Glomerular endothelial cell (primary cell): Measurements from ENCODE around the gene ZNF688. TPM values are rescaled to one million over a fixed set of nuclear protein-coding genes. Genes with fewer than 3 reads are reported as not detected.

Experiments used
- DNase-seq: peaks from one replicate; pipeline ENCODE4 v3.0.0-alpha.2; 2011; ENCODE audit warnings: low read depth, low spot score; ENCODE audit errors: extremely low read depth
- total RNA-seq: library from RNA; depleted of rRNA; stranded (reverse); fragments of >200 nt; gene quantifications from 2 replicates; pipeline ENCODE4 v1.2.3, GENCODE V29; 2015

The ZNF688 gene
- total RNA-seq, 1 donor from 2014 or later = 11.1 TPM

GRCh38 chr16:30521873-30522641 lies 49.5 kb downstream of the ZNF688 start:
- DNase-seq = no peak

GRCh38 chr16:30521476-30521872 lies 50.0 kb downstream of the ZNF688 start:
- DNase-seq = no peak

Other genes starting within 250 kb of the ZNF688 start
- 55.6 and 56.3 TPM in 2 replicates for gene CD2BP2, start 216.4 kb downstream of the ZNF688 start, total RNA-seq
- 47.8 and 61.4 TPM in 2 replicates for gene TBC1D10B, start 201.2 kb downstream of the ZNF688 start, total RNA-seq
- not detected in 2 replicates for gene MYL11, start 196.9 kb downstream of the ZNF688 start, total RNA-seq
- 0.47 TPM in 1 of 2 replicates, not detected in the other for gene SEPTIN1, start 189.2 kb downstream of the ZNF688 start, total RNA-seq
- gene ZNF48, start 176.3 kb downstream of the ZNF688 start, total RNA-seq = 14.0 and 14.4 TPM in 2 replicates
- gene ZNF771, start 164.1 kb downstream of the ZNF688 start, total RNA-seq = 19.0 and 19.8 TPM in 2 replicates
- gene DCTPP1, start 141.7 kb downstream of the ZNF688 start, total RNA-seq = 35.9 and 43.8 TPM in 2 replicates
- 35.3 and 38.1 TPM in 2 replicates for gene SEPHS2, start 125.8 kb downstream of the ZNF688 start, total RNA-seq
- gene ITGAL, start 99.0 kb downstream of the ZNF688 start, total RNA-seq = not detected in 2 replicates
- 31.9 and 36.2 TPM in 2 replicates for gene ZNF768, start 45.1 kb downstream of the ZNF688 start, total RNA-seq
- 6.0 and 6.1 TPM in 2 replicates for gene ZNF747, start 36.9 kb downstream of the ZNF688 start, total RNA-seq
- gene ZNF764, start 13.3 kb downstream of the ZNF688 start, total RNA-seq = 9.9 and 12.5 TPM in 2 replicates
- 5.8 and 11.2 TPM in 2 replicates for gene ZNF785, start 14.0 kb upstream of the ZNF688 start, total RNA-seq
- 9.0 and 11.4 TPM in 2 replicates for gene ZNF689, start 38.7 kb upstream of the ZNF688 start, total RNA-seq
- gene PRR14, start 79.2 kb upstream of the ZNF688 start, total RNA-seq = 22.4 and 38.1 TPM in 2 replicates
- gene FBRS, start 86.7 kb upstream of the ZNF688 start, total RNA-seq = 34.3 and 64.9 TPM in 2 replicates
- 19.8 and 49.5 TPM in 2 replicates for gene SRCAP, start 127.5 kb upstream of the ZNF688 start, total RNA-seq
- gene PHKG2, start 176.7 kb upstream of the ZNF688 start, total RNA-seq = 17.6 and 25.3 TPM in 2 replicates
- gene CFAP119, start 190.3 kb upstream of the ZNF688 start, total RNA-seq = 2.0 and 6.5 TPM in 2 replicates
- 100.0 and 115 TPM in 2 replicates for gene RNF40, start 190.6 kb upstream of the ZNF688 start, total RNA-seq
- gene ZNF629, start 215.5 kb upstream of the ZNF688 start, total RNA-seq = 12.1 and 17.5 TPM in 2 replicates